ENCODE results near the gene NANOGP8. TPM values are rescaled to one million over a fixed set of nuclear protein-coding genes. Genes with fewer than 3 reads are reported as not detected.

The NANOGP8 gene
- total RNA-seq, 1 donor from 2014 or later: 0.54 TPM

GRCh38 chr15:35064576-35065190 lies 20.4 kb downstream of the NANOGP8 start:
- H3K9me3 Mint-ChIP-seq (ENCODE audit: unreplicated experiment): no peaks in the 10 kb centered on the region
- peaks cover 2% of the 10 kb centered on the region for H3K27me3 Mint-ChIP-seq (ENCODE audit: unreplicated experiment)
- H3K4me3 Mint-ChIP-seq (ENCODE audit: unreplicated experiment): no peak overlapping the region
- H3K27ac Mint-ChIP-seq (ENCODE audit: unreplicated experiment): no peak overlapping the region
- DNase-seq (ENCODE audit: extremely low spot score, unreplicated experiment): no peak
- H3K36me3 Mint-ChIP-seq (ENCODE audit: unreplicated experiment): no peaks in the 10 kb centered on the region
- peaks cover 13% of the 10 kb centered on the region for H3K4me1 Mint-ChIP-seq (ENCODE audit: unreplicated experiment)
- TF ChIP-seq CTCF (IDR thresholded peaks at IDR 0.05): no peak

GRCh38 chr15:35062738-35063099 lies 22.4 kb downstream of the NANOGP8 start:
- H3K36me3 Mint-ChIP-seq (ENCODE audit: unreplicated experiment): no peaks in the 10 kb centered on the region
- H3K9me3 Mint-ChIP-seq (ENCODE audit: unreplicated experiment): no peaks in the 10 kb centered on the region
- TF ChIP-seq CTCF (IDR thresholded peaks at IDR 0.05): no peak
- H3K4me3 Mint-ChIP-seq (ENCODE audit: unreplicated experiment): no peak overlapping the region
- peaks cover 10% of the 10 kb centered on the region for H3K4me1 Mint-ChIP-seq (ENCODE audit: unreplicated experiment)
- peaks cover 3% of the 10 kb centered on the region for H3K27me3 Mint-ChIP-seq (ENCODE audit: unreplicated experiment)
- H3K27ac Mint-ChIP-seq (ENCODE audit: unreplicated experiment): no peak overlapping the region
- DNase-seq (ENCODE audit: extremely low spot score, unreplicated experiment): no peak

GRCh38 chr15:35061825-35062737 lies 23.0 kb downstream of the NANOGP8 start:
- H3K27ac Mint-ChIP-seq (ENCODE audit: unreplicated experiment): no peak overlapping the region
- no peaks in the 10 kb centered on the region for H3K9me3 Mint-ChIP-seq (ENCODE audit: unreplicated experiment)
- TF ChIP-seq CTCF (IDR thresholded peaks at IDR 0.05): no peak
- peaks cover 3% of the 10 kb centered on the region for H3K27me3 Mint-ChIP-seq (ENCODE audit: unreplicated experiment)
- H3K36me3 Mint-ChIP-seq (ENCODE audit: unreplicated experiment): no peaks in the 10 kb centered on the region
- H3K4me1 Mint-ChIP-seq (ENCODE audit: unreplicated experiment): peaks cover 3% of the 10 kb centered on the region
- no peak for DNase-seq (ENCODE audit: extremely low spot score, unreplicated experiment)
- H3K4me3 Mint-ChIP-seq (ENCODE audit: unreplicated experiment): no peak overlapping the region

GRCh38 chr15:35061161-35061824 lies 23.8 kb downstream of the NANOGP8 start:
- H3K4me3 Mint-ChIP-seq (ENCODE audit: unreplicated experiment): no peak overlapping the region
- no peaks in the 10 kb centered on the region for H3K9me3 Mint-ChIP-seq (ENCODE audit: unreplicated experiment)
- no peaks in the 10 kb centered on the region for H3K36me3 Mint-ChIP-seq (ENCODE audit: unreplicated experiment)
- H3K27me3 Mint-ChIP-seq (ENCODE audit: unreplicated experiment): peaks cover 3% of the 10 kb centered on the region
- no peak overlapping the region for H3K27ac Mint-ChIP-seq (ENCODE audit: unreplicated experiment)
- TF ChIP-seq CTCF (IDR thresholded peaks at IDR 0.05): no peak
- DNase-seq (ENCODE audit: extremely low spot score, unreplicated experiment): no peak
- peaks cover 3% of the 10 kb centered on the region for H3K4me1 Mint-ChIP-seq (ENCODE audit: unreplicated experiment)

GRCh38 chr15:35060591-35060990 lies 24.5 kb downstream of the NANOGP8 start:
- Mint-ChIP-seq H3K27ac (ENCODE audit: unreplicated experiment) (no peak overlapping the region), H3K36me3 (ENCODE audit: unreplicated experiment) (no peaks in the 10 kb centered on the region), H3K4me1 (ENCODE audit: unreplicated experiment) (peaks cover 3% of the 10 kb centered on the region), H3K9me3 (ENCODE audit: unreplicated experiment) (no peaks in the 10 kb centered on the region), H3K4me3 (ENCODE audit: unreplicated experiment) (no peak overlapping the region), H3K27me3 (ENCODE audit: unreplicated experiment) (peaks cover 3% of the 10 kb centered on the region)
- TF ChIP-seq CTCF (IDR thresholded peaks at IDR 0.05): no peak
- DNase-seq (ENCODE audit: extremely low spot score, unreplicated experiment): no peak

Data from osteocyte (in vitro differentiated cells).